ENCODE results near the gene WWOX. TPM values are rescaled to one million over a fixed set of nuclear protein-coding genes. Genes with fewer than 3 reads are reported as not detected.

WWOX gene
- total and polyA plus RNA-seq, 2 of the 13 experiments (the other 11 are each of a cell fraction or from before 2014, with no cell fraction given) = 9.1 to 37.4 TPM

GRCh38 chr16:78118469-78119025, 19.1 kb downstream of the WWOX start:
- Histone ChIP-seq H3K4me2 (ENCODE audit: low read depth, low read length) (no peak overlapping the region), H4K20me1 (ENCODE audit: insufficient read depth, low read length) (no peaks in the 10 kb centered on the region), H3K36me3 (replicated peaks in 1 of 2; ENCODE audit: control insufficient read depth in 1 of 2, insufficient read depth in 2 of 2, low read length in 2 of 2) (peaks cover 9 to 38% of the 10 kb centered on the region in 2 experiments), H3K27me3 (ENCODE audit: control insufficient read depth in 1 of 2, insufficient read depth in 2 of 2, low read length in 2 of 2) (no peaks in the 10 kb centered on the region), H2AFZ (ENCODE audit: low read length) (no peak overlapping the region), H3K27ac (ENCODE audit: extremely low read length, insufficient read depth, low read length) (peak overlapping the region; percentile 16), H3K79me2 (ENCODE audit: insufficient read depth, low read length) (no peaks in the 10 kb centered on the region), H3K9ac (ENCODE audit: insufficient read depth, low read depth, low read length) (no peak overlapping the region), H3K9me3 (ENCODE audit: low read length) (no peaks in the 10 kb centered on the region), H3K4me1 (ENCODE audit: insufficient read depth, low read length) (peaks cover 28% of the 10 kb centered on the region), H3K4me3 (replicated peaks in 1 of 3; ENCODE audit: insufficient read depth in 1 of 3, low read depth in 2 of 3, low read length in 3 of 3) (no peak overlapping the region)
- in situ Hi-C loops (cut with HindIII; ENCODE audit: extremely low pct_ligation_motif_present, low pct_unique_long_range_greater_than_20kb) = loop anchor here (25.0 kb wide), 1 partner anchor 644 kb away; no protein-coding TSS in a partner anchor
- POLR2A ChIA-PET = interaction anchor here (0.7 kb wide), 1 partner anchor 20 kb away, joined by 3 read pairs; the partner anchor contains the start of gene WWOX
- 44% methylated on average over 4 of the region's 4 CpGs for WGBS (ENCODE audit: low lambda C conversion rate)
- peak; percentile 41; the same call in 2 of the 3 replicates for ATAC-seq
- intact Hi-C loops (cut with micrococcal nuclease; ENCODE audit: unreplicated experiment) = no loop called here
- no peak for DNase-seq (ENCODE audit: low spot score)
- TF ChIP-seq MIER3 (CRISPR knock-in tag; IDR thresholded peaks at IDR 0.05; ENCODE audit: borderline replicate concordance) = no peak
- 0 out of 2 replicates have a peak, but pooled peaks have one; percentile 15 for TF ChIP-seq ZMYM4 (CRISPR knock-in tag; IDR thresholded peaks at IDR 0.05)
- no TSS peak for BruUV-seq (replicated peaks)
- CTCF ChIA-PET (ENCODE audit: low intra/inter-chr PET ratio, low total read pairs) = no interaction called here
- FAIRE-seq = no peak

- H3K4me2 ChIP-seq (ENCODE audit: low read depth, low read length) = peak overlapping the region; percentile 57
- in situ Hi-C loops (cut with HindIII; ENCODE audit: extremely low pct_ligation_motif_present, low pct_unique_long_range_greater_than_20kb) = loop anchor here (5.0 to 25.0 kb wide), 3 partner anchors 109 to 639 kb away; no protein-coding TSS in a partner anchor
- H3K9ac ChIP-seq (ENCODE audit: insufficient read depth, low read depth, low read length) = no peak overlapping the region
- intact Hi-C loops (cut with micrococcal nuclease; ENCODE audit: unreplicated experiment) = loop anchor here (1.0 to 10.0 kb wide), 7 partner anchors 62 to 649 kb away; no protein-coding TSS in a partner anchor
- H3K4me1 ChIP-seq (ENCODE audit: insufficient read depth, low read length) = peaks cover 37% of the 10 kb centered on the region
- no peaks in the 10 kb centered on the region for H3K79me2 ChIP-seq (ENCODE audit: insufficient read depth, low read length)
- 20% methylated on average over 4 of the region's 4 CpGs for WGBS (ENCODE audit: low lambda C conversion rate)
- BruUV-seq (replicated peaks) = no TSS peak
- ATAC-seq (peak; percentile 86), DNase-seq (ENCODE audit: low spot score) (peak; percentile 75), FAIRE-seq (no peak)
- H3K27me3 ChIP-seq (ENCODE audit: control insufficient read depth in 1 of 2, insufficient read depth in 2 of 2, low read length in 2 of 2) = no peaks in the 10 kb centered on the region
- H3K36me3 ChIP-seq (replicated peaks in 1 of 2; ENCODE audit: control insufficient read depth in 1 of 2, insufficient read depth in 2 of 2, low read length in 2 of 2) = peaks cover 2 to 6% of the 10 kb centered on the region in 2 experiments; a peak in 4 of 5 replicates
- H3K9me3 ChIP-seq (ENCODE audit: low read length) = no peaks in the 10 kb centered on the region
- POLR2A ChIA-PET = interaction anchor here (2.8 kb wide), 1 partner anchor 11 kb away, joined by 9 read pairs; no protein-coding TSS in a partner anchor
- CTCF ChIA-PET (ENCODE audit: low intra/inter-chr PET ratio, low total read pairs) = interaction anchor here (0.6 to 2.9 kb wide), 3 partner anchors 104 to 315 kb away, joined by 3 to 38 read pairs (median 3); no protein-coding TSS in a partner anchor
- H3K4me3 ChIP-seq (replicated peaks in 1 of 3; ENCODE audit: insufficient read depth in 1 of 3, low read depth in 2 of 3, low read length in 3 of 3) = peak overlapping the region in 1 of 3 experiments; percentile 25; a peak in 2 of 6 replicates
- no peaks in the 10 kb centered on the region for H4K20me1 ChIP-seq (ENCODE audit: insufficient read depth, low read length)
- peak overlapping the region; percentile 33 for H3K27ac ChIP-seq (ENCODE audit: extremely low read length, insufficient read depth, low read length)
- H2AFZ ChIP-seq (ENCODE audit: low read length) = no peak overlapping the region
- TF ChIP-seq RBM39 (IDR thresholded peaks at IDR 0.05; ENCODE audit: low read depth, low read length, poor library complexity, severe bottlenecking) (no peak), FIP1L1 (IDR thresholded peaks at IDR 0.05; ENCODE audit: borderline replicate concordance, insufficient read depth, low read depth, low read length) (no peak), KLF6 (CRISPR knock-in tag; IDR thresholded peaks at IDR 0.05) (no peak), AGO2 (optimal IDR thresholded peaks at IDR 0.05; ENCODE audit: low read depth, low read length) (no peak), ZNF749 (CRISPR knock-in tag; IDR thresholded peaks at IDR 0.05; ENCODE audit: borderline replicate concordance) (no peak), ZNF704 (CRISPR knock-in tag; IDR thresholded peaks at IDR 0.05; ENCODE audit: borderline replicate concordance) (no peak), TMF1 (CRISPR knock-in tag; IDR thresholded peaks at IDR 0.05; ENCODE audit: low read depth) (no peak), ISL2 (CRISPR knock-in tag; IDR thresholded peaks at IDR 0.05) (no peak), ZNF569 (CRISPR knock-in tag; IDR thresholded peaks at IDR 0.05; ENCODE audit: borderline replicate concordance) (no peak), PHF8 (CRISPR knock-in tag; IDR thresholded peaks at IDR 0.05) (no peak), BRF2 (CRISPR knock-in tag; IDR thresholded peaks at IDR 0.05) (no peak), SAP130 (CRISPR knock-in tag; IDR thresholded peaks at IDR 0.05; ENCODE audit: low read depth) (peak; percentile 30; the same call in 1 of the 2 replicates), ZNF672 (CRISPR knock-in tag; IDR thresholded peaks at IDR 0.05) (no peak)
Observed at GRCh38 chr16:78122774-78123315, 23.4 kb downstream of the WWOX start.
